ENCODE measurements around the gene MICAL2.

Gene MICAL2, protein sequence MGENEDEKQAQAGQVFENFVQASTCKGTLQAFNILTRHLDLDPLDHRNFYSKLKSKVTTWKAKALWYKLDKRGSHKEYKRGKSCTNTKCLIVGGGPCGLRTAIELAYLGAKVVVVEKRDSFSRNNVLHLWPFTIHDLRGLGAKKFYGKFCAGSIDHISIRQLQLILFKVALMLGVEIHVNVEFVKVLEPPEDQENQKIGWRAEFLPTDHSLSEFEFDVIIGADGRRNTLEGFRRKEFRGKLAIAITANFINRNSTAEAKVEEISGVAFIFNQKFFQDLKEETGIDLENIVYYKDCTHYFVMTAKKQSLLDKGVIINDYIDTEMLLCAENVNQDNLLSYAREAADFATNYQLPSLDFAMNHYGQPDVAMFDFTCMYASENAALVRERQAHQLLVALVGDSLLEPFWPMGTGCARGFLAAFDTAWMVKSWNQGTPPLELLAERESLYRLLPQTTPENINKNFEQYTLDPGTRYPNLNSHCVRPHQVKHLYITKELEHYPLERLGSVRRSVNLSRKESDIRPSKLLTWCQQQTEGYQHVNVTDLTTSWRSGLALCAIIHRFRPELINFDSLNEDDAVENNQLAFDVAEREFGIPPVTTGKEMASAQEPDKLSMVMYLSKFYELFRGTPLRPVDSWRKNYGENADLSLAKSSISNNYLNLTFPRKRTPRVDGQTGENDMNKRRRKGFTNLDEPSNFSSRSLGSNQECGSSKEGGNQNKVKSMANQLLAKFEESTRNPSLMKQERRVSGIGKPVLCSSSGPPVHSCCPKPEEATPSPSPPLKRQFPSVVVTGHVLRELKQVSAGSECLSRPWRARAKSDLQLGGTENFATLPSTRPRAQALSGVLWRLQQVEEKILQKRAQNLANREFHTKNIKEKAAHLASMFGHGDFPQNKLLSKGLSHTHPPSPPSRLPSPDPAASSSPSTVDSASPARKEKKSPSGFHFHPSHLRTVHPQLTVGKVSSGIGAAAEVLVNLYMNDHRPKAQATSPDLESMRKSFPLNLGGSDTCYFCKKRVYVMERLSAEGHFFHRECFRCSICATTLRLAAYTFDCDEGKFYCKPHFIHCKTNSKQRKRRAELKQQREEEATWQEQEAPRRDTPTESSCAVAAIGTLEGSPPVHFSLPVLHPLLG

DNA sequence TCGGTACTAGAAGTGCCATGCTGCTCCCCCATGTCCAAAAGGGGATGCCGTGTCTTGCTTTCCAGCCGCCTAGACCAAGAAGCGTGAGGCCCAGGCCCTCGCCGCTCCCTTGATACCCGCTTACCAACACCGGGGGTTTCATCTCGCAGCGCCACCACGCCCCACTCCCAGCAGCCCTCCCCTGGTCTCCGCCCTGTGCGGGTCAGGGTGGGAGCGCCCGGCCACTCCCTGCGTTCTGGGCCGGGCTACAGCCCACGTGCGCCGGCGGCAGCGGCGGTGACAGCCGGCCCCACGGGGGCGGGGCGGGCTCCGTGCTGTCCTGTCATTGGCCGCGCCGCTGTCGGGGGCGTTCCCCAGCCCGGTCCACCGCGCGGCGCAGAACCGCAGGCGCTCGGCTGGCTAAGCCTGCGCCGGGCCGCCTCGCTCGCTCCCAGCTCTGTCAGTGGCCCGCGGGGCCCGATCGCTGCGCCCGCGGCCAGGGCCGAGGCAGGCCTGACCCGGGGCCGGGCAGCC is at the start of gene MICAL2:
Gene MICAL2 (plus strand): TSS at position 390 of the 513 bp plus-strand sequence. CDS start 51,566 bp downstream, outside the sequence.
- DNase-seq: peak; percentile 57 to 82

- DNase-seq: no peak
These were observed 48.4 kb upstream of the MICAL2 start for GRCh38 chr11:12061851-12062560.

GRCh38 chr11:12063251-12063650 is 47.1 kb upstream of the MICAL2 start:
- no peak for DNase-seq

GRCh38 chr11:12064136-12064953 is 46.0 kb upstream of the MICAL2 start:
- no peak for DNase-seq

DNA sequence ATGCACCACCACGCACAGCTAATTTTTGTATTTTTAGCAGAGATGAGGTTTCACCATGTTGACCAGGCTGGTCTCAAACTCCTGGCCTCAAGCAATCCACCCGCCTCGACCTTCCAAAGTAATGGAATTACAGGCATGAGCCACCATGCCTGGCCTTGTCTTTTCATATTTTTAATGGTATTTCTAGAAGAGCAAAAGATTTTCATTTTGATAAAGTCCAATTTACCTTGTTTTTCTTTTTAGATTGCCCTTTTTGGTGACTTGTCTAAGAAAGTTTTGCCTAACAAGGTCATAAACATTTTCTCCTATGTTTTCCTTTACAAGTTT is 45.5 kb upstream of the MICAL2 start:
- no peak for DNase-seq

GRCh38 chr11:12066056-12066798 is 44.2 kb upstream of the MICAL2 start:
- peak; percentile 82 to 90 for DNase-seq

GRCh38 chr11:12066799-12067508 is 43.4 kb upstream of the MICAL2 start:
- DNase-seq: no peak

GRCh38 chr11:12067796-12068357 is 42.5 kb upstream of the MICAL2 start:
- no peak for DNase-seq

- DNase-seq: no peak
These were observed 41.2 kb upstream of the MICAL2 start for GRCh38 chr11:12069066-12069676.

DNA sequence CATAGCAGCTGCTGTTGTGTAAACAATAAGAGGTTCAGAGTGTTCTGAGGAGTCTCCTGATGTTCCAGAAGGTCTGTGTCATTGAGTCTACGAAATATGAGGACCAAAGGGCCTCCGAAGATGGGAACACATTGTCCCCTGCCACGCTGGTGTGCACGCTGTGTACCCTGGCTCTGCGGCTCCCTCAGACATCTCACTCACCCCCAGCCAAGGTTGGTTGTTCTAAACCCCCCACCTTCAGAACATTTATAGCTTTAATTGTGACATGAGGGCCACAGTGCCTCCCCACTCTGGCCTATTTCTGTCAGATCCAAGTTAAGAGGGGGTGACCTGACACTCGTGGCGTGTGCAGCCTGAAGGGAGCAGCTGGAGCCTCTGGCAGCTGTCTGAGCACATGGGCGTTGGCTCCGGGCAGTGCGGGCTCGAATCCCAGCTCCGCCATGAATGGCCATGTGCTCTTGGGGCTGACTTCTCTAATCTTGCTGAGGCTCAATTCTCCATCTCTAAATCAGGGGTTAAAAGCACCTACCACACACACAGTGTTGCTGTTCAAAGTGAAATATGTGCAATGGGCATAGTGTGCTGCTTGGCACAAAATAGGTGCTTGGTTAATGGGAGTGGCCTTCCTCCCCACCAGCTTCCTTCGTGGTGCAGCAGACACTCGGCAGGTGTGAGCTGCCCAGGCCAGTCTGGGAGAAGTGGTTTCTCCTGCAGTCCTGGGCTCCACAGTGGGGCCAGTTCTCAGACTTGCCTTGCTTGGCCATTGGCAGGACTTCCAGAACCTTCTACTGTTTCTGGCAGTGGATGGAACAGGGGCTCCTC is 39.7 kb upstream of the MICAL2 start:
- no peak for DNase-seq

DNA sequence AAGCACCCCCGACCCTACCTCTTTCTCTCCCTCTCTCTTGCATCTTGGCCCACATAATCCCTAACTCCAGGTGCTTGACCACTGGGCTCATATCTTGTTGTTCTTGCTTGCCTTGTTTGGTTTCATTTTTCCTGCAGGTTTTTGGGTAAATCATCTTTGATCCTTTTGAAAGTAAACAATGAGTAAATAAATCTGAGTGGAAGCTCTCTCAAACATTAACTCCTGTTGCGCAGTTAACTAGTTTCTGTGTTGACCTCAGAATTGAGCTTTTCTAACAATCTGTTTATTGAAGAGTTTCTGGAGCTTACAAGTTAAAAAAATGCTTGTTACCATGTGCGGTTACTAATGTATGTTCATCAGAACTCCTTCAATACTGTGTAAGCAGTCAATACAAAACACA is 38.8 kb upstream of the MICAL2 start:
- no peak for DNase-seq

DNA sequence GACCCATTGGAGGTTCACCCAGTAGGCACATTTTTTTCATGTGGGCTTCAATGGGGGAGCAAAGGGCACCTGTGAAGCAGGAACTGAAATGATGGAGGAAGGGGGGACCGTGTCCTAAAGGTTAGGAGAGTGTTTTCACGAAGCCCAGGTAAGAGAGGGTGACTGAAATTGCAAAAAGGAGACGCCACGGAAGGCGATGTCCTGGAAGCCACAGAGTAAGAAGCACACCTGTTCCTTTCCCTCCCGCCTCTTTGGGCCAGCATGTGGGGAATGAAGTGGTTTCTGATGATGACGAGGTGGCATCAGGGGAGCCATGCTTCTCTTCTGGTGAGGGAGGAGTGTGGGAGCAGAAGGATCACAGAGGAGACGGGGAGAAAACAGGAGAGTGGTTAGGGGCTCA is 37.0 kb upstream of the MICAL2 start:
- no peak for DNase-seq

- no peak for DNase-seq
These were observed 36.5 kb upstream of the MICAL2 start for GRCh38 chr11:12073886-12074285.

DNA sequence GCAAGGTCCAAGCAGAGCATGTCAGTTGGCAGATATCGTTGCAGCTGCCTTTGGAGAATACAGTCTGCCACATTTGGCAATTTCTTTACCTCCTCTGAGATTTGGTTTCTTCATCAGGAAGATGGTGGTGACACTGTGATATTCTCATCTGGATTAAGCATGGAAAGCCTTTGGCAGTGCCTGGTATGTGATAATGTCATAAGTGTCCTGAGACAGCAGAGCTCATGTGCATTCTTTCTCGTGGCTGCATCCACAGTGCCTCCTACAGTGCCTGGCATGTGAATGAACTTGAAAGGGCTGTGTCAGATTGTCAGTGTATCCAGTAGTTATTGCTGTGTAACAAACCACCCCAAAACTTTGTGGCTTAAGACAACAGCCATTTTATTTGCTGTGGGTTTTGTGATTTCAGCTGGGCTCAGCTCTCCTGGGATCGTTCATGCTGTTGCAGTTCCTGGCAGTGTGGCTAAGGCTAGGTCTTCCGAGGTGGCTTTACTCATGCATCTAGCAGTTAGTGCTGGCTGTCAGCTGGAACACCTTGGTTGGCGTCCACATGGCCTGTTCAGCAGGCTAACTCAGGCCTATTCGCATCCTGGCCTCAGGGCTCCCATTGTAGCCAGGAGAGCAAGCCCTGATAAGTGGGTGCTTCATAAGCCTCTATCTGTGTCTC is 35.7 kb upstream of the MICAL2 start:
- DNase-seq: no peak

DNA sequence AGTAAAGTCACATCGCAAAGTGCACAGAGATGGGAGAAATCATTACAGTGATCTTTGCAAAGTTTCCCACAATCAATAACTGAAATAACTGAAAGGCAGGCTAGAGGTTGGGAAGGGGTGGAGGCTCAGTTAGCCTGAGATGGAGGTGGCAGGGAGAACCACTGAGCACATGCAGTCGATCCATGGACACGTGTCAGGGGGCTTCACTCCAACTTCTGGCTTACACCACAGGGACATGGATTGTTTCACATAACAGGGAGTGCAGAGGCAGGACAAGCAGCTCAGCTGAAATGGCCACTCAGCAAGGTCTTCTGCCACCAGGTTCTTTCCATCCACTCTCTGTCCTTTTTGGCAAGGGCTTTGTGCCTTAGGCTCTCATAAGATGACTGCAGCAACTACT is 35.1 kb upstream of the MICAL2 start:
- DNase-seq: no peak

DNA sequence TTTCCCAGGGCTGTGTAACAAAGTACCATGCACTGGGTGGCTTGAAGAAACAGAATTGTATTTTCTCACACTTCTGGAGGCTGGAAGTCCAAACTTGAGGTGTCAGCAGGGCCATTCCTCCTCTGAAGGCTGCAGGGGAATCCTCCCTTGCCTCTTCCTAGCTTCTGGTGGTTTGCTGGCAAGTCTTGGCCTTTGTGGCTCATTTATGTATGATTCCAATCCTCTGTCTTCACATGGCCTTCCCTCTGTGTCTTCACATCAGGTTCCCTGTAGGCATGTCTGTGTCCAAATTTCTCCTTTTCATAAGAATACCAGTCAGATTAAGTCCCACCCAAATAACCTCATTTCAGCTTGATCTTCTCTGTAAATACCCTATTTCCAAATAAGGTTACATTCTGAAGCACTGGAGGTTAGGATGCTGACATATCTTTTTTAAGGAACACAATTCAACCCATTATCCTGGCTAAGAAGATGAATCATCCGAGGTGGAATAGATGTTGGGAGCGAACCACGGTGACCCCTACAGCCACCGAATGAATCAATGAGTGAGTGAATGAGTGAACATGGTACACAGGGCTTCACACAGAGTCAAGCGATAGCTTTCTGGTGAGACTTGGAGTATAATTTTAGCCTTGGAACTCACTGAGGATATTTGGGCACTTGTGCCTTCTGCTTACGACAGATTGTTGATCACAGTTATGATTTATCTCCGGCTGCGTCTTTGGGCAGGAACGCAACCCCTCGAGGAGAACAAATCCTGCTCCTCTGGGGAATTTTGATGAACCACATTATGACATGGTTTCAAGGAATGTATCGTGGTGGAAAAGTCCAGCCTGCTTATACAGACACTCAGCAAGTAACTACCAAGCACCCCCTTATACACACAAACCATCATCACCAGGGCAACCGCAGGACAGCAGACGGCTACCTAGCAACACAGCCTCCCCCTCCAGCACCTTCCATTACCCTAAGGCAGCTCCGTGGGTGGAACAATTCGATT is 34.3 kb upstream of the MICAL2 start:
- DNase-seq: no peak
